ENCODE data around the gene C1GALT1C1L.
A peak's percentile ranks its signal among the peaks of the same experiment; 100 is the strongest.

Gene C1GALT1C1L

DNA sequence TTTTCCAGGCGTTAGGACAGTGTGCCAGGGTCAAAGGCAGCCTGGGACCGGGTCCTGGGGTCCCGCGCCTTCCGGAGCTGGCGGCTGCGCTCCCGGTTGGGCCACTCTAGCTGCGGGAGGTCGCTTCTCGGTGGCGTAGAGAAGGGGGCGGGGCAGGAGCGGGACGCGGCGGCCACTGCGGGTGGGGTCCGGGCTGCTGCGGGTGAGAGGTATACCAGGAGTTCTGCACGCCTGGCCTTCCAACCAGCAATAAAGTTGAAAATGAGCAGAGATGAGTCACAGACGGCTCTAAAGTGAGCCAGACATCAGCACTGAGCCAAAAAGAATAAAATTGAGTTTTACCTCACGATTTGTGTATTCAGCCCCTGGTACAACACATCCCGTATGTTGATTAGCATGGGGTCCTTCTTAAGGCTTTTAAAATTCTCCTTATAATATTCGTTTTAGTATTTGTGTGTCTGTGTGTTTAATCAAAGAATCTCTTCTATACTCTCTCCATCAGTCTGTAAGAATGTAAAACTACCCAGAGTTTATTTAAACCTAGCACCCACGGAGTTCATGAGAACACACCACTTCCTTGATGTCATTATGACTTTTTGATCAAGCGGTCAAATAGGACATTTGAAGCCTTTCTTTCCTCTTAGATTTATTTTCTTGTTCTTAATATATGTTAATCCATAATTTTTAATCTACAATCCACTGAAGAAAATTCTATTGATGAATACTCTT, at the start of gene C1GALT1C1L:
TSS of gene C1GALT1C1L (minus strand) at position 108 of the 729 bp plus-strand sequence. CDS start at position 1, 107 bp downstream.
- peak within 1 kb of the TSS; percentile 76 to 79 for H3K4me3 Mint-ChIP-seq
- peaks cover 0 to 5% of the 10 kb centered on the region in 2 donors for H3K36me3 Mint-ChIP-seq
- H3K27me3 Mint-ChIP-seq, result peaks cover 37 to 40% of the 10 kb centered on the region in 2 donors
- peaks cover 0 to 1% of the 10 kb centered on the region in 2 donors for H3K4me1 Mint-ChIP-seq
- ATAC-seq (replicated peaks), result peak; percentile 73 to 80
- no peak within 1 kb of the TSS for H3K27ac Mint-ChIP-seq
- H3K9me3 Mint-ChIP-seq, result peaks cover 6 to 8% of the 10 kb centered on the region in 2 donors
- peak; percentile 9 for DNase-seq

DNA sequence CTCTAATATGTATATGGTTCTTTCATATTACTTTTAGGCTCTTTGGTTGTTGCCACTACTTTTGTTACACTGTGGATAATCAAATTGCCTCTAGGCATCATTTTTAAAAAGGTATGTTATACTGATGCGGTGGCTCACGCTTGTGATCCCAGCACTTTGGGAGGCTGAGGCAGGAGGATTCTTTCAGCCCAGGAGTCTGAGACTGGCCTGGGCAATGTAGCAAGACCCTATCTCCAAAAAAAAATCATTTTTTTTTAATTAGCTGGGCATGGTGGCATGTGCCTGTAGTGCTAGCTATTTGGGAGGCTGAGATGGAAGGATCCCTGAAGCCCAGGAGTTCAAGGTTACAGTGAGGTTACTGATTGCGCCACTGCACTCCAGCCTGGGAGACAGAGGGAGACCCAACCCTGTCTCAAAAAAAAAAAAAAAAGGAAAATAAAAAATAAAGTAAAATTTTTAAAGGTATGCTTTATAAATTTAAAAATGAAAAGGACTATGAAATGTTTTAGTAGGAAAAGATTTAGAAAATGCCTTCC, 49.5 kb upstream of the C1GALT1C1L start:
- H3K4me1 Mint-ChIP-seq, result no peaks in the 10 kb centered on the region
- H3K36me3 Mint-ChIP-seq, result no peaks in the 10 kb centered on the region
- ATAC-seq (replicated peaks) (no peak), DNase-seq (no peak)
- H3K9me3 Mint-ChIP-seq, result no peaks in the 10 kb centered on the region
- H3K27me3 Mint-ChIP-seq, result peaks cover 13 to 16% of the 10 kb centered on the region in 2 donors
- H3K4me3 Mint-ChIP-seq, result no peak overlapping the region
- no peak overlapping the region for H3K27ac Mint-ChIP-seq

GRCh38 chr2:43724728-43725526, 48.7 kb upstream of the C1GALT1C1L start:
- no peaks in the 10 kb centered on the region for H3K9me3 Mint-ChIP-seq
- DNase-seq (no peak), ATAC-seq (replicated peaks) (no peak)
- peaks cover 13 to 16% of the 10 kb centered on the region in 2 donors for H3K27me3 Mint-ChIP-seq
- no peaks in the 10 kb centered on the region for H3K36me3 Mint-ChIP-seq
- no peaks in the 10 kb centered on the region for H3K4me1 Mint-ChIP-seq
- H3K4me3 Mint-ChIP-seq, result no peak overlapping the region
- no peak overlapping the region for H3K27ac Mint-ChIP-seq

DNA sequence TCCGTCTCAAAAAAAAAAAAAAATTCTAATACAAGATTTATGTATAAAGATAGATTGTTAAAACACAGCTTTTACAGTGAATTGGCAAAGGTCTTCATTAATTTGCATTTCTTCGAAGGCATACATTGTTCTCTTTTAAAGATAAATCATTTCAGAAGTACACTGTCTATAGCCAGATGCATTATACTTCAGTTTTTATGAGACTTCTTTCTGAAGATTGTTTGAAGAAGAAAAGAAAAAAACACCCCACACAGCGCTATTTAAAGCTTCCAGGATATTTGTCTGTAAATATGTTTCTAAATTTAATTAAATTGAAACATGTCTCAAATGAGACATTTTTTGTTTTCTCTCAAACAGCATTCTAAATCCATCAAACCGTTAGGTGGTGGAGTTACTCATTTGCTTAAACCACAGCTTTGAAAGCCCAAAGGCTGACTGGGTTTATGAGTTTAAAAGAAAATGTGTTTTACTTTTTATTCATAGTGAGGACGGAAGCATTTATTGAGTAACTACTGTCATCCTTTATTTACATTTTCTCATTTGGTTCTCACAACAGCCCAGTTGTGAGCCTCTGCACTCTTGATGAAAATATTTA, 42.4 kb upstream of the C1GALT1C1L start:
- peaks cover 15 to 26% of the 10 kb centered on the region in 2 donors for H3K27me3 Mint-ChIP-seq
- no peak overlapping the region for H3K27ac Mint-ChIP-seq
- no peak for ATAC-seq (replicated peaks)
- no peak overlapping the region for H3K4me3 Mint-ChIP-seq
- no peaks in the 10 kb centered on the region for H3K36me3 Mint-ChIP-seq
- peaks cover 0 to 8% of the 10 kb centered on the region in 2 donors for H3K4me1 Mint-ChIP-seq
- DNase-seq, result no peak
- H3K9me3 Mint-ChIP-seq, result no peaks in the 10 kb centered on the region

- Mint-ChIP-seq H3K27me3 (peaks cover 12 to 30% of the 10 kb centered on the region in 2 donors), H3K27ac (no peak overlapping the region), H3K9me3 (no peaks in the 10 kb centered on the region), H3K4me3 (no peak overlapping the region), H3K36me3 (no peaks in the 10 kb centered on the region), H3K4me1 (peaks cover 0 to 8% of the 10 kb centered on the region in 2 donors)
- ATAC-seq (replicated peaks) (no peak), DNase-seq (no peak)
These were observed 41.1 kb upstream of the C1GALT1C1L start for GRCh38 chr2:43717322-43717721.

DNA sequence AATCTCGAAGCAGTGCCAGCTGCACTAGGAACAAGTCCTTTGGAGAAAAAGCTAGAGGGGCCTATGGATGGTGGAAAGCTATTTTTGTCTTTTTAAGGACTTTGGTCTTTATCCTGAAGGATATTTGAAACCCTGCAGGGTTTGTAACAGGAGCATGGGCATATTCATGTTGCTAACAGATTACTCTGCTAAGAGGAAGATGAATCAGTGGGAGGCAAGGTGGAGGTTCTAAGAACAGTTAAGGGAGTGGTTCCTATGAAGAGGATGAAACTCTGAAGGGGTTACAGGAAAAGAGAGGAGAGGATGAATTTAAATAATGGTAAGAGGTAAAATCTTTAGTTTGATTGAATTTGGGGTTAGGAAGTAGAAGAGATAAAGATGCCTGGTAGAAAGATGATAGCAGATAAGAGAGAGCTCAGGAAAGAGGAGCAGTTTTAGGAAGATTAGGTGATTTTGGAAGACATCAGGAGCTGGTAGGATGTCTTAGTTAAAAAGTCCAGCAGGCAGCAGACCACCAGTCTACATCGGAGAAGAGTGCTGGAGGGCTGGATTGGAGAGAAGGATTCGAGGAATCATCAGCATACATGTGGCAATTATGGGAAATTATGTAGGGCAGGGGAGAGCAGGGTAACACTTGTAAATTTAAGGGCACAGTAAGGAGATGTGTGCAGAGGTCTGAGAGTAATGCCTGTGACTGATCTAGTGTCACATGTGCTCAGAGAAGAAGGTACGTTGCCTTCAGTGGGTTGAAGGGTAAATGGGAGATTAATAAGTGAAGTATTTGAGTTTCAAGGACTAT, 39.3 kb upstream of the C1GALT1C1L start:
- peaks cover 12 to 28% of the 10 kb centered on the region in 2 donors for H3K27me3 Mint-ChIP-seq
- H3K27ac Mint-ChIP-seq, result no peak overlapping the region
- DNase-seq (no peak), ATAC-seq (replicated peaks) (no peak)
- no peak overlapping the region for H3K4me3 Mint-ChIP-seq
- H3K36me3 Mint-ChIP-seq, result no peaks in the 10 kb centered on the region
- no peaks in the 10 kb centered on the region for H3K9me3 Mint-ChIP-seq
- H3K4me1 Mint-ChIP-seq, result peaks cover 0 to 8% of the 10 kb centered on the region in 2 donors

DNA sequence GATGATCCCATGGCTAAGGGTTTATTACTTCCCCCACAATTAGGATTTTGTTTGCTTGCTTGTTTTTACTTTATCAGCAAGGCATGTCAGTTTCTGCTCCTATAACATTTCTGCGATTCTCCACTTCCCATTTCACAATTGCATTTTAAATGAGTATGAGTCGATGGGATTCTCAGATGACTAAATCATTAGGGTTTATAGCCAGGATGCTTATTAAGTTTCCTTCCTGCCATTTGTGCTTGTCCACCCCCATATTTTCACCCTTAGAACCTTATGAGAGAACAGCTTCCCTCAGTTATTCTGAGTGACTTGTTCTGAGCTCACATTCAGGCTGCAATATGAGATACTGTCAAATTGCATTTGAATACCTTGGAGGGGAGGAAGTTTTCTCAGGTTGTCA, 37.9 kb upstream of the C1GALT1C1L start:
- H3K27ac Mint-ChIP-seq, result no peak overlapping the region
- H3K4me3 Mint-ChIP-seq, result no peak overlapping the region
- DNase-seq (no peak), ATAC-seq (replicated peaks) (no peak)
- H3K4me1 Mint-ChIP-seq, result peaks cover 0 to 8% of the 10 kb centered on the region in 2 donors
- H3K27me3 Mint-ChIP-seq, result peaks cover 12 to 28% of the 10 kb centered on the region in 2 donors
- H3K9me3 Mint-ChIP-seq, result no peaks in the 10 kb centered on the region
- H3K36me3 Mint-ChIP-seq, result no peaks in the 10 kb centered on the region

GRCh38 chr2:43710866-43711265, 34.6 kb upstream of the C1GALT1C1L start:
- Mint-ChIP-seq H3K27me3 (peaks cover 0 to 27% of the 10 kb centered on the region in 2 donors), H3K27ac (no peak overlapping the region), H3K36me3 (no peaks in the 10 kb centered on the region), H3K4me1 (no peaks in the 10 kb centered on the region), H3K4me3 (no peak overlapping the region), H3K9me3 (no peaks in the 10 kb centered on the region)
- ATAC-seq (replicated peaks) (no peak), DNase-seq (no peak)

DNA sequence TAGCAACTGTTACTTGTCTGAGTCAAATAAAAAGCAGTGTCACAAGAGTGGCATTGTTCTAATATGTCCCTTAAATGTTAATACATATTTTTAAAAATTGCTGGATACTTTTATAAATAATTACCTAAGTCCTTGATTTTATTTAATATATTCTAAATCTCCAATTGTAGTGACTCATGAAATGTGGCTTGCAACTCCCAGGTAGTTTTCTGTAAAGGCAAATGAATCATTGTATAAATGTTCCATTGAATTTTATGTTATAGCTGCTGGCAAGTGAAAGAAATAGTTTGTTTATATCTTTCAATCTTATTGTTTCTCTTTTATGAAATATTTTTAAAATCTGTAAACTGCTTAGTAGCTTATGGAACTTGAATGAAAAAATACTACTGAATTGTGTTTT, 32.7 kb upstream of the C1GALT1C1L start:
- H3K27me3 Mint-ChIP-seq, result peaks cover 4 to 24% of the 10 kb centered on the region in 2 donors
- H3K9me3 Mint-ChIP-seq, result no peaks in the 10 kb centered on the region
- H3K4me3 Mint-ChIP-seq, result no peak overlapping the region
- no peak for ATAC-seq (replicated peaks)
- no peaks in the 10 kb centered on the region for H3K36me3 Mint-ChIP-seq
- no peak for DNase-seq
- no peaks in the 10 kb centered on the region for H3K4me1 Mint-ChIP-seq
- H3K27ac Mint-ChIP-seq, result no peak overlapping the region

GRCh38 chr2:43708178-43708577, 31.9 kb upstream of the C1GALT1C1L start:
- H3K4me1 Mint-ChIP-seq, result no peaks in the 10 kb centered on the region
- H3K27me3 Mint-ChIP-seq, result peaks cover 7 to 25% of the 10 kb centered on the region in 2 donors
- no peaks in the 10 kb centered on the region for H3K9me3 Mint-ChIP-seq
- ATAC-seq (replicated peaks) (no peak), DNase-seq (no peak)
- no peak overlapping the region for H3K27ac Mint-ChIP-seq
- H3K4me3 Mint-ChIP-seq, result no peak overlapping the region
- no peaks in the 10 kb centered on the region for H3K36me3 Mint-ChIP-seq

DNA sequence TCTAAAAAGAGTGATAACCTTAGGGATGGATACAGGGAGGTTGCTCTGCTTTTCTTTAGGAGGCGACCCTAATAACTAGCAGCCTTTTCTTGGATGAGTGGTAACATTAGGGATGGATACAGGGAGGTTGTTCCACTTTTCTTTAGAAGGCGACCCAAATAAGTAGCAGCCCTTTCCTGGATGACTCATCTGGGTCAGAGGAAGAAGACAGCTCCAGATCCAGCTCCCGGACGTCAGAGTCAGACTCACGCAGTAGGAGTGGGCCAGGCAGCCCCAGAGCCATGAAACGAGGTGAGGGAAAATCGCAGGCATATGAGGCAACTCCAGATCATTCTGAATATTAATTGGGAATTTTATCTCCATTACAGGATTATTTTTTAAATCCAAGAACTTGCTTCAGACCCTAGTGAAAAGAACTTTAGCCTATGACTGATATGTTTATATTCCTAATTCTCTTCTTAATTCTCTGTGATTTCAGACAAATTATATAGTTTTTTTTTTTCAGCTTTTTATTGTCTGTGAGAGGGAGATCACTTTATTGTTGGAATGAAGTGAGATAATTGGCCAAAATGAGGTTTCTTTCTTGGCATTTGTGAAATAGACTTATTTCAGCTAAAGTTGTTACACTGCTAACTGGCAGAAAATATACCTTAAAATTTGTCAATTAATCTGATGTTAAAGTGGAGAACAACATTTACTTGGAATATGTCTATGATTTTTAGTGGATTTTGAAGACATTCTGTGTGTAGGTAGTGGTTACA, 31.2 kb upstream of the C1GALT1C1L start:
- DNase-seq (no peak), ATAC-seq (replicated peaks) (no peak)
- H3K36me3 Mint-ChIP-seq, result no peaks in the 10 kb centered on the region
- no peaks in the 10 kb centered on the region for H3K9me3 Mint-ChIP-seq
- no peak overlapping the region for H3K4me3 Mint-ChIP-seq
- H3K4me1 Mint-ChIP-seq, result no peaks in the 10 kb centered on the region
- no peak overlapping the region for H3K27ac Mint-ChIP-seq
- H3K27me3 Mint-ChIP-seq, result peaks cover 13 to 26% of the 10 kb centered on the region in 2 donors

GRCh38 chr2:43701111-43701510, 24.9 kb upstream of the C1GALT1C1L start:
- Mint-ChIP-seq H3K27ac (no peak overlapping the region), H3K9me3 (no peaks in the 10 kb centered on the region), H3K36me3 (no peaks in the 10 kb centered on the region), H3K27me3 (peaks cover 17 to 19% of the 10 kb centered on the region in 2 donors), H3K4me1 (peaks cover 1 to 6% of the 10 kb centered on the region in 2 donors), H3K4me3 (no peak overlapping the region)
- DNase-seq (no peak), ATAC-seq (replicated peaks) (no peak)

DNA sequence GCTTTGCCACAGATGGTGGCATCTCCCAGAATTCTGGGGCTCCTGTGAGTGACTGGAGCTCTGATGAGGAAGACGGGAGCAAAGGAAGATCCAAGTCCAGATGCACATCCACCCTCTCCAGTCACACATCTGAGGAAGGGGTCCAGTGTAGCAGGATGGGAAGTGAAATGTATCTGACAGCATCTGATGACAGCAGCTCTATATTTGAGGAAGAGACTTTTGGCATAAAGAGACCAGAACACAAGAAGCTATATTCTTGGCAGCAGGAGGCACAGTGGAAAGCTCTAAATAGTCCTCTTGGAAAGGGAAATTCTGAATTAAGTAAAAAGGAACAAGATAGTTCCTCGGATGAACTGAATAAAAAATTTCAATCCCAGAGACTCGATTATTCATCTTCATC, 23.5 kb upstream of the C1GALT1C1L start:
- Mint-ChIP-seq H3K27me3 (peaks cover 17 to 19% of the 10 kb centered on the region in 2 donors), H3K9me3 (no peaks in the 10 kb centered on the region), H3K27ac (no peak overlapping the region), H3K36me3 (no peaks in the 10 kb centered on the region), H3K4me3 (no peak overlapping the region), H3K4me1 (peaks cover 1 to 6% of the 10 kb centered on the region in 2 donors)
- no peak for ATAC-seq (replicated peaks)
- DNase-seq, result no peak

Measured in stimulated activated naive B cell treated with anti-CD40 and anti-IgM and Interleukin-4, amounts not matched to agents 10 μg/mL and 1 μg/mL and 100 μg/mL, for 72 hours (primary cell).